HG02623 (cell line): ENCODE data around the gene ZNF789.

ENCODE experiments used
- ATAC-seq: cut with Tn5 transposase; IDR thresholded peaks from one replicate; pipeline ENCODE4 v1.9.1; 2021; ENCODE audit warnings: moderate library complexity; ENCODE audit not compliant: unreplicated experiment

ZNF789 gene

GRCh38 chr7:99457650-99458493, 14.8 kb upstream of the ZNF789 start:
- no peak for ATAC-seq

- ATAC-seq = no peak
Measured at GRCh38 chr7:99459087-99459486, 13.6 kb upstream of the ZNF789 start.

- ATAC-seq = no peak
Measured at GRCh38 chr7:99460651-99461050, 12.0 kb upstream of the ZNF789 start.

GRCh38 chr7:99461221-99461620, 11.5 kb upstream of the ZNF789 start:
- no peak for ATAC-seq

GRCh38 chr7:99465421-99465768, 7.3 kb upstream of the ZNF789 start:
- peak; percentile 2 for ATAC-seq

- no peak for ATAC-seq
Measured at GRCh38 chr7:99468336-99468918, 4.3 kb upstream of the ZNF789 start.

GRCh38 chr7:99469381-99470065, 3.2 kb upstream of the ZNF789 start:
- ATAC-seq = no peak

GRCh38 chr7:99473315-99473596, 566 bp downstream of the ZNF789 start:
- no peak for ATAC-seq

- no peak for ATAC-seq
Measured at GRCh38 chr7:99476107-99476506, 3.4 kb downstream of the ZNF789 start.

- no peak for ATAC-seq
Measured at GRCh38 chr7:99478464-99479440, 6.1 kb downstream of the ZNF789 start.

GRCh38 chr7:99485094-99485493, 12.4 kb downstream of the ZNF789 start:
- ATAC-seq = no peak

GRCh38 chr7:99489235-99489634, 16.5 kb downstream of the ZNF789 start:
- ATAC-seq = no peak

GRCh38 chr7:99490878-99491277, 18.2 kb downstream of the ZNF789 start:
- no peak for ATAC-seq

- no peak for ATAC-seq
Measured at GRCh38 chr7:99493823-99494222, 21.1 kb downstream of the ZNF789 start.

- ATAC-seq = no peak
Measured at GRCh38 chr7:99497766-99498545, 25.3 kb downstream of the ZNF789 start.

GRCh38 chr7:99498546-99498944, 25.9 kb downstream of the ZNF789 start:
- ATAC-seq = no peak

- no peak for ATAC-seq
Measured at GRCh38 chr7:99499371-99499720, 26.7 kb downstream of the ZNF789 start.

- no peak for ATAC-seq
Measured at GRCh38 chr7:99499721-99500636, 27.3 kb downstream of the ZNF789 start, which contains the start of gene ZNF394. Gene ZNF394, minus strand, starts transcription at chr7:99500281. Its CDS starts 188 bp downstream, at chr7:99500093.

- no peak for ATAC-seq
Measured at GRCh38 chr7:99500637-99501009, 27.9 kb downstream of the ZNF789 start.
